Measurements from ENCODE around the gene FAM3D. TPM values are rescaled to one million over a fixed set of nuclear protein-coding genes. Genes with fewer than 3 reads are reported as not detected.

FAM3D gene
- total and polyA plus RNA-seq, 12 donors, result 0.06 to 0.40 (median 0.22) TPM; not detected in 8

DNA sequence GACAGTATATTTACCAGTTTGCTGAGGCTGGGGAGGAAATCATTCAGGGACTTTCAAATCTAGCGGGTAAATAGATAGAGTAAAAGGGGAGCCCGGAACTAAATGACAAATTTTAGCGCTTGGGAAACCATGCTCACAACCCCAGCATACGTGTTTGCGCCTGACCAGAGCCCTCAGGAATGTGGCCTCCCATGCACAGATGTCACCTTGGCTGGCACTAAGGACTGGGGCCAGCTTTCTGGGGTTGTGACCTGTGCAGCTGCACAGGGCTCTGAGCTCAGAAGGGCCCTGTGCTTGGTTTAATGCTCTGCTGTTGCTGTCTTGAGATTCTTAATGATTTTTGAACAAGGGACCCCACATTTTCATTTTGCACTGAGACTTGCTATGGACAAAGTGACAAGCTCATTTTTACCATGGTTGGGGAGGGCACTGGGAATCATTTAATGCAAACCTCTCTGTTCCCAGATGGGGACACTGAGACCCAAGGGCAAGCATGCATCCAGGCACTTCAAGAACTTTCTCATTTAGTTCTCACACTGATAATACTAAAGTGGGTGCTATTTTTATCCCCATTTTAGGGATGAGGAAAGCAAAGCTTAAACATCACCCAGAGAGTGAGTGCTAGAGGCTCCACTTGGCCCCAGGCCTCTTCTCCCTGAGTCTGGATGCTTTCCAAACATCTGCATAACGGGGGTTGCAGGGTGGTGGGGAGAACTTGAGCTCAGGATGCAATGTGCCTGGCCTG is 45.3 kb downstream of the FAM3D start:
- no peaks in the 10 kb centered on the region for H3K36me3 ChIP-seq (replicated peaks in 1 of 2)
- H3K4me3 ChIP-seq, result no peak overlapping the region
- no peaks in the 10 kb centered on the region for H3K27me3 ChIP-seq
- H3K4me1 ChIP-seq (replicated peaks in 1 of 2), result no peaks in the 10 kb centered on the region
- intact Hi-C loops (cut with DNase I), result loop anchor here in 1 of 2 donors (10.0 kb wide), 1 partner anchor 296 kb away; no protein-coding TSS in a partner anchor
- no peaks in the 10 kb centered on the region for H3K9me3 ChIP-seq (replicated peaks in 1 of 3)
- TF ChIP-seq POLR2A (IDR thresholded peaks at IDR 0.05), result no peak
- TF ChIP-seq, protein P1, sequence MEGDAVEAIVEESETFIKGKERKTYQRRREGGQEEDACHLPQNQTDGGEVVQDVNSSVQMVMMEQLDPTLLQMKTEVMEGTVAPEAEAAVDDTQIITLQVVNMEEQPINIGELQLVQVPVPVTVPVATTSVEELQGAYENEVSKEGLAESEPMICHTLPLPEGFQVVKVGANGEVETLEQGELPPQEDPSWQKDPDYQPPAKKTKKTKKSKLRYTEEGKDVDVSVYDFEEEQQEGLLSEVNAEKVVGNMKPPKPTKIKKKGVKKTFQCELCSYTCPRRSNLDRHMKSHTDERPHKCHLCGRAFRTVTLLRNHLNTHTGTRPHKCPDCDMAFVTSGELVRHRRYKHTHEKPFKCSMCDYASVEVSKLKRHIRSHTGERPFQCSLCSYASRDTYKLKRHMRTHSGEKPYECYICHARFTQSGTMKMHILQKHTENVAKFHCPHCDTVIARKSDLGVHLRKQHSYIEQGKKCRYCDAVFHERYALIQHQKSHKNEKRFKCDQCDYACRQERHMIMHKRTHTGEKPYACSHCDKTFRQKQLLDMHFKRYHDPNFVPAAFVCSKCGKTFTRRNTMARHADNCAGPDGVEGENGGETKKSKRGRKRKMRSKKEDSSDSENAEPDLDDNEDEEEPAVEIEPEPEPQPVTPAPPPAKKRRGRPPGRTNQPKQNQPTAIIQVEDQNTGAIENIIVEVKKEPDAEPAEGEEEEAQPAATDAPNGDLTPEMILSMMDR (IDR thresholded peaks at IDR 0.05), result no peak
- 89 to 93% (median 91%) methylated on average over 5 to 6 of the region's 6 CpGs for WGBS, 4 donors
- no peak overlapping the region for H3K27ac ChIP-seq
- DNase-seq, result no peak

DNA sequence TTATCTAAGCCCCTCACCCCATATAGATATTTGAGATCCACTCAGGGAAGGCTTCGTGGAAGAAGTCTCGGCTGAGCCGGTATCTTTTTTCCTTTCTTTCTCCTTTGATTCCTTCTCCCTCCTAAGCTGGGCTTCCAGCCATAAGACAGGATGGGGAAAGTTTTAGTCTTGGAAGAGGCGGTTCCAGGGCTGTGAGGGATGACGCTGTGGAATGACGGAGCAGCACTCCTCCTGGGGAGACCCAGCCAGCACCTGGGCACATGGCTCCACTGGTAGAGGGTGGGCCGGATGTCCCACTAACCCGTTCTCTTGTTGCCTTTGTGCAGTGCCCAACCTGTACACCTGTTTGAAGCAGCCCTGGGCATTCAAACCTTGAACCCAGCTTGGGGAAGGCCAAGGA is 46.2 kb downstream of the FAM3D start:
- H3K9me3 ChIP-seq (replicated peaks in 1 of 3), result no peaks in the 10 kb centered on the region
- DNase-seq, result no peak
- TF ChIP-seq, protein P1 (IDR thresholded peaks at IDR 0.05), result no peak
- no peak for TF ChIP-seq POLR2A (IDR thresholded peaks at IDR 0.05)
- 81 to 96% (median 90%) methylated on average over 5 to 8 of the region's 8 CpGs for WGBS, 4 donors
- no peaks in the 10 kb centered on the region for H3K36me3 ChIP-seq (replicated peaks in 1 of 2)
- no peak overlapping the region for H3K4me3 ChIP-seq
- H3K4me1 ChIP-seq (replicated peaks in 1 of 2), result no peaks in the 10 kb centered on the region
- peak overlapping the region in 1 of 5 donors; percentile 29 for H3K27ac ChIP-seq
- no peaks in the 10 kb centered on the region for H3K27me3 ChIP-seq
- intact Hi-C loops (cut with DNase I), result loop anchor here in 1 of 2 donors (10.0 kb wide), 1 partner anchor 296 kb away; no protein-coding TSS in a partner anchor

DNA sequence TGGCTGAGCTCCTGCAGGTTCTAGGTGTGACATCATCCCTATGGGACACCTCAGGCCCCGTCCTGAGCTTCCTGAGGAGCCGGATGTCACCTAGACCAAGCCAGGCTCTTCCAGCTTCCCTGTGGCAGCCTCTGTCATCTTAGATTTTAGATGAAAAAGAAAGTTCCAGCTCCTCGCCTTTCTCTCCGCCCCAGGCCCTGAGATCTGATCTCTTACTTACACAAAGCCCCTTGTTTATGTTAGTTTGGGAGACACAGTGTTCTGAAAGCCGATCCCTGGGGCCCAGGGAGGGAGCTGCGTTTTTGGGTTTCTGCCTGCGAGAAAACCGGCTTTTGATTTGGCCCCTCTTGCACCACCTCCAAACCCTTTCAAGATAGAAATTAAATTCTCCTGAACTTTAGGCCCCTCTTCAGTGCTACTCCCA is 49.2 kb downstream of the FAM3D start:
- Histone ChIP-seq H3K27me3 (no peaks in the 10 kb centered on the region), H3K4me1 (replicated peaks in 1 of 2) (no peaks in the 10 kb centered on the region), H3K4me3 (no peak overlapping the region), H3K27ac (peak overlapping the region in 1 of 5 donors; percentile 65), H3K36me3 (replicated peaks in 1 of 2) (no peaks in the 10 kb centered on the region), H3K9me3 (replicated peaks in 1 of 3) (no peaks in the 10 kb centered on the region)
- TF ChIP-seq, protein P1 (IDR thresholded peaks at IDR 0.05), result no peak
- TF ChIP-seq POLR2A (IDR thresholded peaks at IDR 0.05), result no peak
- intact Hi-C loops (cut with DNase I), result no loop called here
- no peak for DNase-seq
- WGBS, 4 donors, result 66 to 77% (median 71%) methylated on average over 8 of the region's 8 CpGs

DNA sequence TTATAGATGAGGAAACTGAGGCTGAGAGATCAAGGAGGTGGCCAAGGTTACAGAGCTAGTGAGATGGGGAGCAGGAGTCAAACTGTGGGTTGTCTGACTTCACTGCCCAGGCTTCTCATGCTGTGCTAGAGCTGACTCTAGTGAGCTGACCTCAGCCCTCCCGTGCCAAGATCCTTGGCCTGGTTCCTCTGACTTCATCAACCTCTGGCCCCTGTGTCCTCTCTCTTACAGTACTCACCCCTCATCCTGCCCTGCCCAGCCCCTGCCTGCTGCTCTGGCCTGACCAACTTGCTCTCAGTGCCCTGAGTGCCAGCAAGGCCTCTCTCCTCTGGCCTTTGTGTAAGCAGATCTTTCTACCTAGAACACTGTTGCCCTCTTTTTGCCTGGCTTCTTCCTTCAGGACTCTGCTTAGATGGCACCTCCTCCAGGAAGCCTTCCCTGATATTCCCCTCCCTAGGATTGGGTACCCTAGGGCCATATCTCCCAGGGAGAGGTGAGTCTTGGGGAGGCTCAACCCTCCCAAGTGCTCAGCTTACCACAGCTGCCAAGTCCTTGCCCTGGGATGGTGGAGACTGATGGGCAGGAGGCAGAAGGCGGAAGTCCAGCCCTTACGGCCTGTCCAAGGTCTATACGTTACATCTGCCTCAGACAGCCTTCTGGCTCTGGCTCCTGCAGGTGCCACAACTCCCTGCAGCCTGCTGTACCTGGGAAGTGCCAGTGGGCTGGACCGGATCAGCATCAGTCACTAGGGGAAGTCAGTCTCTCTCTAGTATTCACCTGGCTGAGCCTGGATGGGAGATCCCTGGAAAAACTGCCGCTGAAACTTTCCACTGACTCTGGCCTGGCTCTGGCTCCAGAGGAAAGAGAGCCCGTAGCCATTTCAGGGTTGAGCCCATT is 53.1 kb downstream of the FAM3D start:
- H3K4me1 ChIP-seq (replicated peaks in 1 of 2), result no peaks in the 10 kb centered on the region
- WGBS, 4 donors, result 65 to 81% (median 74%) methylated on average over 3 to 7 of the region's 7 CpGs
- H3K4me3 ChIP-seq, result no peak overlapping the region
- TF ChIP-seq, protein P1 (IDR thresholded peaks at IDR 0.05), result no peak
- TF ChIP-seq POLR2A (IDR thresholded peaks at IDR 0.05), result no peak
- H3K27me3 ChIP-seq, result no peaks in the 10 kb centered on the region
- H3K36me3 ChIP-seq (replicated peaks in 1 of 2), result no peaks in the 10 kb centered on the region
- intact Hi-C loops (cut with DNase I), result no loop called here
- no peak for DNase-seq
- H3K27ac ChIP-seq, result no peak overlapping the region
- H3K9me3 ChIP-seq (replicated peaks in 1 of 3), result no peaks in the 10 kb centered on the region

Measured in adrenal gland (tissue), 12 donors.